Urothelium cell line (cell line): ENCODE data around the gene COL5A1.
A peak's percentile ranks its signal among the peaks of the same experiment; 100 is the strongest.
"Not testable (repeated sequence)": the region's sequence is repeated elsewhere in the genome, so short reads cannot be mapped to it uniquely, and the experiment has no call there.

Source experiments
- DNase-seq: peaks from one replicate; pipeline ENCODE4 v3.0.0; 2011; ENCODE audit warnings: low spot score, mixed read lengths
- FAIRE-seq: peaks from 2 replicates; lab custom pipeline; 2011; peaks lifted over from hg19 to GRCh38; lab: Jason Lieb, UNC

The COL5A1 gene

GRCh38 chr9:134676361-134676760 is 34.8 kb downstream of the COL5A1 start:
- no peak for FAIRE-seq
- no peak for DNase-seq

- FAIRE-seq (no peak), DNase-seq (no peak)
These were observed 35.3 kb downstream of the COL5A1 start for GRCh38 chr9:134676886-134677285.

DNA sequence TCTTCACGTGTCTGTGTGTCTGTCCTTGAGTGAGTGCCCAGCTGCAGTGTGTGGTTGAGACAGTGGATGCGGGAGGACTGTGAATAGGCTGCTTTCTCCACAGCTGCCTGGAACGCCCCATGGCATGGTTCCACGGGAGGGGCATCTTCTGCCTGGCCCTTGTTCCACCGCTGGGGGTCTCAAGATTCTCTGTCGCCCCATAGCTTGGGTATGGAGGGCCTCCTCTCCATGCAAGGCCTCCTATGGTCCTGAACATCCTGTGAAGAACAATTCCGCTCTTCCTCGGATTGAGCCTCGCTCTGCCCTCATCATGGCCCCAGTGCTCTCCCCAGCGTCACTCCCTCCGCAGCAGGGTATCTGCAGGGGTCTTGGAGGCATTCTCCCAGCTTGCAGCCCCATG is 36.1 kb downstream of the COL5A1 start:
- FAIRE-seq: no peak

GRCh38 chr9:134678206-134678605 is 36.6 kb downstream of the COL5A1 start:
- no peak for FAIRE-seq

More for the DNA sequence above, 36.1 kb downstream of the COL5A1 start:
- DNase-seq: no peak

GRCh38 chr9:134678666-134679443 is 37.3 kb downstream of the COL5A1 start:
- no peak for FAIRE-seq
- DNase-seq: no peak

More at GRCh38 chr9:134678206-134678605, 36.6 kb downstream of the COL5A1 start:
- no peak for DNase-seq

- FAIRE-seq (no peak), DNase-seq (no peak)
These were observed 38.2 kb downstream of the COL5A1 start for GRCh38 chr9:134679616-134680392.

DNA sequence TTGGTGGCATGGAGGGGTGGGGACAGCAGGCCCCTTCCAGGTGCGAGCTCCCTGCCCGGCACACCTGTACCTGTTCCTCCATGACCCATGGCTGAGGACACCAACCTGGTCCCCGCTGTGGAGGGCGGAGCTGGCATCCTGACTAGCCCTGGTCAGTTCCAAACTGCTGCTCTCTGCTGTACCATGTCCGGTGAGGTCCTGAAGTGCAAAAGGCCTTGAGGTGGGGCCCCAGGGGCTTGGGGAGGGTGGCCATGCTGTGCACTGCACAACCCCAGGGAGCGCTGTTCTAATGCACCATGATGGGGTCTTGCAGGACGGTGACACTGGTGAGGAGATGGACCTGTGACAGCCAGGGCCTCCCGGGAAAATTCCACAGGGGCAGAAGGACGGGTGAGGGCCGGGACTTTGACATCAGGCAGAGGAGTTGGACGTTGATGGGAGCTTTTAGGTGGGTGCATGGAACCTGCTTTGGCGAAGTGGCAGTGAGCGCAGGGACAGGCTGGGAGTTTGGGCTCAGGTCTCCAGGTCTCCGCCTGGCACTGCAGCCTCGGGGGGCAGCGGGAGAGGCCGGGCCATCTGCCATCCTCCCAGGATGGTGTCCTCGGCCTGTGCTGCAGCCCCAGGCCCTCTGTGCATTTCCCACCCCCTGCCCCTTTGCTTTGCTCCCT is 38.9 kb downstream of the COL5A1 start:
- no peak for DNase-seq

DNA sequence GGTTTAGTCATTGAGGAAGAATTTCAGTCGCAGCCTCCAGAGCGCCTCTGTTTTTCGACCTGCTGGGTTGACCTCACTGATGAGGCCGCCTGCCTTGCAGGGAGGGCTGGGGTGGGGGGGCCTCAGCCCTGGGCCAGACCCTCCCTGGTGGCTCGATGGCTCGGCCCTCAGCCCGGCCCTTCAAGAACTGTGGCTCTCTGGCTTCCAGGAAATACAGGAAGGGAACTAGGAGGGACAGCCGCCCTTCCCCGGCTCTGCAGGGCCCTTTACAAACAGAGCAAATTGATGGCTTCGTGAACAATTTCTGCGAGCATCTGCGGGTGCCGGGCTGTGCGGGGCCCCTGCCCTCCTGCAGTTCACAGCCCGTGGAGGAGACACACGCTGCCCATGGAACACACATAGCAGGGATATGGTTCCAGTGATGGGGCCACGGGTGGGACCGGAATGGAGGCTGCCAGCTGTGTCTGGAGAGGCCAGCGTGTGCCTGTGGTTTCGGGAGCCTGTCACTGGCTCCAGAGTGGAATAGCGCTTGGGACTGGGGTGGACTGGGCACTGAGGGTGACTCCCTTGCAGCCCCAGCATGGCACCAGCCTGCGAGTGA is 39.6 kb downstream of the COL5A1 start:
- no peak for FAIRE-seq
- no peak for DNase-seq

More for the DNA sequence above, 38.9 kb downstream of the COL5A1 start:
- FAIRE-seq: no peak

DNA sequence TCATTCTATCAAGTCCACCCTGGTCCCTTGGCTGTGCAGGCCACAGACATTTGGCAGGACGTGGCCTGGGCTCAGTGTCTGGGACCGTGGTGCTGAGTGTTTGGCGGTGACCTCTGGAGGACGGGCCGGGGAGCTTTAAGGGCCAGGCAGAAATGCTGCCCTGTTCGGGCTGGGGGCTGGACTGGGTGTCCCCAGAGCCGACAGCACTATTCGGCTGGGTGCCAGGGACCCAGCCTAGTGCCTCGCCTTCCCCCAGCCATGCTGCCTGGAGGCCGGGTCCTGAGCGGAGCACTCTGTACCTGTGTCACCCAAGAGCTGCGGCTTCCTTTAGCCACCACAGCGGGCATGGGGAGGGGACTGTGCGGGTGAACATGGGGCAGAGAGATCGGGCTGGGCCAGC is 40.4 kb downstream of the COL5A1 start:
- DNase-seq (no peak), FAIRE-seq (no peak)

DNA sequence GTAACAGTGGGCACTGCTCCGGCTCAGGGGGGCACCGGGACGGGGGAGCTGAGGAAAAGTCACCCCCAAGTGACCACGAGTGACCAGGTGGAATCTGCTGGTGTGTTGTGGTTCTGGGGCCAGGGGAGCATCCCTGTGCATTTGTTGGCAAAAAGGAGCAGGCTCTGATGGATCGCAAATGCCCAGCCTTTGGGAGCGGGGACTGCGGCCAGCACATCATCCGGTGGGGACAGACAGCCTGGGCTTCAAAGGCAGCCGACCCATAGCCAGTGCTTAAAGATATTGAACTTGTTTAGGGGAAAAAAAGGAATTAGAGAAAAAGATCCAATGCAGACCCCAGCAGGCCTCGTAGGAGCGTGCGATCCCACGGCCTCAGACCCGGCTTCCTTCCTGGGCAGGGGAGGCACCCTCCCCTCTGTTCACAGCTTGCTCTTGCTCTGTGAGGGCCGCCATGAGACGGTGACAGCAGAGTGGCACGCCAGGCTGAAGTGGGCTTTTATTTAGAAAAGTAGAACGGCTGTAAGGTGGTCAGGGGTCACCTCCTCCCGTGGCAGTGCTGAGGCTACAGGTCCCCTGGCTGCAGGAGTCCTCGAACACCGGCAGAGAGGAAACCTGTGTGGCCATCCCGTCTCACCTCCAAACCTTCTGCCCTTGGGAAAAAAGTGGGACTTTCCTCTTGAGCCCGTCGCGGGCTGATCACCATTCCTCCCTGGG is 41.2 kb downstream of the COL5A1 start:
- FAIRE-seq: no peak
- DNase-seq: no peak

DNA sequence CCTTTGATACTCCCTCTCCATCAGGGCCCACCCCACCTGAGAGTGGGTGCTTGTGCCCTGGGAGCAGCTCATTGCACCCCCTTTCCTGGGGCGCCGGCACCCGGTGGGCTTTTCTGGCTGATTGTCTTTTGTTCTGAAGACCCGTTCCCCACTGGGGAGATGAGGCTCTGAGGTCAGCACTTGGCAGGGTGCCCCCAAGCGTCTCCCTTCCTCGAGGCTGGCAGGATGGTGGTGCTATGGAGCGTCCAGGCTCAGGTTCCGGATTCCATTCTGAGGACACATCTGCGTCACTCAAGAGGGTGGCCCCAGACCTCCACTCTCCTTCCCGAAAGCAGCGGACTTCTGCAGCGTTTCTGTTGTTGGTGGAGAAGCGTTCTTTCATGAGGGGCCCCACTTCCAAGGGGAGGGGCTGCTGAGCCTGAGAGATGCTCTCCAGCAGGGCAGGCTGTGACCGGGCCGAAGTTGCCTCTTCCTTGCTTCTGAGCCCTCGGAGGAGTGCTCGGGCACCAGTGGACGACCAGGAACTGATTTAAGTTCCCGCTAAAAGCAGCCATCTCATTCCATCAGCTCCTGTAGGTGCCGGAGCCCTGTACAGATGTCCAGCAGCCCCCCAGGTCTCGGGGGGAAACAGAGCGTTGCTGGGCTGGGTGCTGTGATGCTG is 42.2 kb downstream of the COL5A1 start:
- no peak for FAIRE-seq

GRCh38 chr9:134684375-134684723 is 42.7 kb downstream of the COL5A1 start:
- DNase-seq (no peak), FAIRE-seq (no peak)

More for the DNA sequence above, 42.2 kb downstream of the COL5A1 start:
- DNase-seq: no peak

GRCh38 chr9:134684941-134685340 is 43.3 kb downstream of the COL5A1 start:
- not testable (repeated sequence) for DNase-seq, FAIRE-seq

GRCh38 chr9:134685784-134686183 is 44.2 kb downstream of the COL5A1 start:
- FAIRE-seq (no peak), DNase-seq (no peak)

GRCh38 chr9:134686896-134687295 is 45.3 kb downstream of the COL5A1 start:
- FAIRE-seq (no peak), DNase-seq (no peak)

DNA sequence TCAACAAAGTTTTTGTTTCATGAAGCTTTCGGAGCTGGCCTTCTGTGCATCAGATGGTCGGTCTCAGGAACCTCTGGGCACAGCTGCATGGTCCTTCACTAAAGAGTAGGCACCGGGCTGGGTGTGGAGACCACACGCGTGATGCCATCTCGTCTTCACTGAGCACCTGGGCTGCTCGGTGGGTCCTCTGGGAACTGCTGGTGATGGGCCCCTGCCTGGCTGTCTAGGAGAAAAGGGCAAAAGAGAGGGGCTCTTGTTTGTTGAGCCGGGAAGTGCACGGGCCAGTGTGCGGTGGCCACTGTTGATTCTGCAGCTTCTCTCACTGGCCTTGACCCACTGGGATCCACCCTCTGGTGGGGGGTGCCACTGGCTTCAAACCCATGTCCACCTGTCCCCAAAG is 46.0 kb downstream of the COL5A1 start:
- DNase-seq (no peak), FAIRE-seq (no peak)

DNA sequence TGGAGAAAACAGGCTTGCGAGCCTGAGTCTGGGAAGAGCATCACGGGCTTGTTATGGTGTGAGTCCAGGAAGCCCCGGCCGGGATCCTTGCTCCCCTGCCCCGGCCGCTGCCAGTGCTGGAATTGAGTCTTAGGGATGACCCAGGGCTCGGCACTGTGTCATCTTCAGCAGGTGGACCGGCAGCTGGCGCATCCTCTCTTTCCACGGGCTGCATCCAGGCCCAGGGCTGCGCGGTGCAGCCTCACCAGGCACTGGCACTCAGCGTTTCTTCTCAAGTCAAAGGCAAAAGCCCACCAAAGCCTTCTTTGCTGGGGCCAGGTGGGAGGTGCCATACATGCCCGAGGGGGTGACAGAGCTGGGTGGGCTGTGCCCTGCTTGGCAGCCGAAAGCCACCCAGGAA is 46.6 kb downstream of the COL5A1 start:
- no peak for FAIRE-seq
- no peak for DNase-seq

GRCh38 chr9:134688661-134689320 is 47.2 kb downstream of the COL5A1 start:
- DNase-seq (no peak), FAIRE-seq (peak; percentile 48)
